IMR-90 (cell line): ENCODE measurements around the gene KLF13. TPM values are rescaled to one million over a fixed set of nuclear protein-coding genes. Genes with fewer than 3 reads are reported as not detected.

Experiments used
- ATAC-seq: fragments of 200-7000 bp; cut with Tn5 transposase; 2 replicates; pipeline ENCODE4 v1.9.1; 2020; ENCODE audit warnings: low read depth, mild to moderate bottlenecking, moderate library complexity
- BruUV-seq: library from RNA; stranded (reverse); fragments of 400-500 nt; replicated peaks from 2 replicates; lab custom pipeline; 2021; lab: Mats Ljungman, UMichigan
- CTCF ChIA-PET: fragments of 300-600 bp; formaldehyde crosslinking; extraction: SDS; loops from one replicate; lab custom pipeline; 2021; ENCODE audit warnings: antibody characterized with exemption; lab: Yijun Ruan, JAX
- POLR2A ChIA-PET: fragments of 300-600 bp; sonication (Branson Sonifier 250); formaldehyde crosslinking; loops from one replicate; lab custom pipeline; 2022; ENCODE audit warnings: antibody characterized with exemption; ENCODE audit not compliant: unreplicated experiment; lab: Charles Lee
- DNase-seq: peaks from one replicate; pipeline ENCODE4 v3.0.0; 2013
- H2AFZ ChIP-seq: replicated peaks from 2 replicates; pipeline ENCODE3; 2013; ENCODE audit warnings: low read length, mild to moderate bottlenecking; ENCODE audit not compliant: poor library complexity
- H2AK5ac ChIP-seq: 2 replicates; pipeline ENCODE4 v1.6.1; 2013; ENCODE audit warnings: low read depth, low read length, inconsistent platforms
- H2AK9ac ChIP-seq: replicated peaks from 2 replicates; pipeline ENCODE3; 2013; ENCODE audit warnings: mild to moderate bottlenecking, low read depth, low read length, moderate library complexity; ENCODE audit not compliant: poor library complexity
- H2BK120ac ChIP-seq: 2 replicates; pipeline ENCODE4 v1.6.1; 2013; ENCODE audit warnings: low read depth, low read length, inconsistent platforms
- H2BK15ac ChIP-seq: 3 replicates; pipeline ENCODE4 v1.6.1; 2013; ENCODE audit warnings: low read depth, low read length, inconsistent platforms
- H2BK20ac ChIP-seq: 2 replicates; pipeline ENCODE4 v1.6.1; 2013; ENCODE audit warnings: low read depth, mild to moderate bottlenecking, inconsistent platforms, low read length, moderate library complexity
- H2BK5ac ChIP-seq: 2 replicates; pipeline ENCODE4 v1.6.1; 2013; ENCODE audit warnings: mild to moderate bottlenecking, low read depth, low read length, inconsistent platforms; ENCODE audit not compliant: poor library complexity, severe bottlenecking
- H3K14ac ChIP-seq: replicated peaks from 2 replicates; pipeline ENCODE4 v1.6.1; 2013; ENCODE audit warnings: low read depth, low read length, inconsistent platforms
- H3K18ac ChIP-seq: 2 replicates; pipeline ENCODE4 v1.6.1; 2013; ENCODE audit warnings: low read depth, low read length, control low read depth
- H3K23ac ChIP-seq: 2 replicates; pipeline ENCODE4 v1.6.1; 2013; ENCODE audit warnings: low read depth, low read length, inconsistent platforms
- H3K27ac ChIP-seq: 2 replicates; pipeline ENCODE4 v1.5.1; 2013; ENCODE audit warnings: mild to moderate bottlenecking, control low read depth, low read length; ENCODE audit not compliant: insufficient read depth
- H3K27me3 ChIP-seq: 2 replicates; pipeline ENCODE4 v1.6.1; 2013; ENCODE audit warnings: low read length; ENCODE audit not compliant: control insufficient read depth, insufficient read depth
- H3K36me3 ChIP-seq: 2 replicates; pipeline ENCODE4 v1.6.1; 2013; ENCODE audit warnings: low read length, mixed read lengths; ENCODE audit not compliant: control insufficient read depth, insufficient read depth
- H3K4ac ChIP-seq: 2 replicates; pipeline ENCODE4 v1.6.1; 2013; ENCODE audit warnings: low read depth, low read length, inconsistent platforms
- H3K4me1 ChIP-seq: 2 replicates; pipeline ENCODE4 v1.6.1; 2013; ENCODE audit warnings: low read length, mixed read lengths; ENCODE audit not compliant: control insufficient read depth, insufficient read depth
- H3K4me2 ChIP-seq: 2 replicates; pipeline ENCODE4 v1.6.1; 2013; ENCODE audit warnings: low read depth, mild to moderate bottlenecking, control low read depth, low read length, moderate library complexity
- H3K4me3 ChIP-seq: 2 replicates; pipeline ENCODE4 v1.5.1; 2013; ENCODE audit warnings: low read depth, mild to moderate bottlenecking, control low read depth, low read length, moderate library complexity; ENCODE audit not compliant: insufficient read depth
- H3K56ac ChIP-seq: 2 replicates; pipeline ENCODE4 v1.6.1; 2013; ENCODE audit warnings: low read length, inconsistent platforms; ENCODE audit not compliant: insufficient read depth; ENCODE audit errors: extremely low read depth
- H3K79me1 ChIP-seq, 2 experiments: 2 replicates each; pipeline ENCODE4 v1.6.1; 2013; ENCODE audit warnings: low read length in 2 of 2, inconsistent platforms in 1 of 2, low read depth in 1 of 2
- H3K9ac ChIP-seq: 2 replicates; pipeline ENCODE4 v1.6.1; 2013; ENCODE audit warnings: low read depth, low read length, control low read depth
- H3K9me1 ChIP-seq: 2 replicates; pipeline ENCODE4 v1.6.1; 2013; ENCODE audit warnings: low read length, inconsistent platforms; ENCODE audit not compliant: insufficient read depth
- H3K9me3 ChIP-seq: 2 replicates; pipeline ENCODE4 v1.6.1; 2013; ENCODE audit warnings: low read length; ENCODE audit not compliant: control insufficient read depth, insufficient read depth
- H4K20me1 ChIP-seq: 2 replicates; pipeline ENCODE4 v1.6.1; 2013; ENCODE audit warnings: low read length, inconsistent platforms; ENCODE audit not compliant: insufficient read depth
- H4K5ac ChIP-seq: 2 replicates; pipeline ENCODE4 v1.6.1; 2013; ENCODE audit warnings: mild to moderate bottlenecking, low read depth, low read length, control low read depth
- H4K8ac ChIP-seq, 2 experiments: 2 replicates each; pipeline ENCODE4 v1.6.1; 2013; ENCODE audit warnings: low read depth in 2 of 2, low read length in 2 of 2, control low read depth in 1 of 2, inconsistent platforms in 1 of 2
- H4K91ac ChIP-seq: 2 replicates; pipeline ENCODE4 v1.6.1; 2013; ENCODE audit warnings: low read depth, low read length, inconsistent platforms; ENCODE audit not compliant: insufficient read depth
- CEBPB ChIP-seq: IDR thresholded peaks from 2 replicates; pipeline ENCODE4 v1.6.1; 2012; ENCODE audit warnings: low read depth, low read length, improper control_type of control experiment
- FOS ChIP-seq: fragments of 150-350 bp; IDR thresholded peaks from 2 replicates; pipeline ENCODE4 v1.6.1; 2016; ENCODE audit warnings: low read depth, low read length
- MAFK ChIP-seq: IDR thresholded peaks from 2 replicates; pipeline ENCODE4 v1.6.1; 2012; ENCODE audit warnings: low read depth, low read length, improper control_type of control experiment
- MAZ ChIP-seq: IDR thresholded peaks from 2 replicates; pipeline ENCODE4 v1.6.1; 2012; ENCODE audit warnings: low read depth, mild to moderate bottlenecking, low read length, improper control_type of control experiment, moderate library complexity, borderline replicate concordance
- NFE2L2 ChIP-seq: fragments of 150-350 bp; IDR thresholded peaks from 2 replicates; pipeline ENCODE4 v1.6.1; 2016; ENCODE audit warnings: low read depth, mild to moderate bottlenecking, low read length
- POLR2A ChIP-seq: IDR thresholded peaks from 2 replicates; pipeline ENCODE4 v1.6.1; 2012; ENCODE audit warnings: mild to moderate bottlenecking, low read depth, low read length
- RAD21 ChIP-seq: IDR thresholded peaks from 2 replicates; pipeline ENCODE4 v1.6.1; 2012; ENCODE audit warnings: low read length, improper control_type of control experiment
- RCOR1 ChIP-seq: IDR thresholded peaks from 2 replicates; pipeline ENCODE4 v1.6.1; 2012; ENCODE audit warnings: mild to moderate bottlenecking, low read length, improper control_type of control experiment; ENCODE audit not compliant: insufficient replicate concordance
- RFX5 ChIP-seq: IDR thresholded peaks from 2 replicates; pipeline ENCODE4 v1.8.0; 2012; ENCODE audit warnings: low read depth, mild to moderate bottlenecking, low read length, moderate library complexity
- SMC3 ChIP-seq: fragments of 150-350 bp; IDR thresholded peaks from 2 replicates; pipeline ENCODE4 v1.6.1; 2016; ENCODE audit warnings: low read depth, mild to moderate bottlenecking, antibody characterized with exemption, low read length, moderate library complexity
- dilution Hi-C: fragments of 300-500 bp; cut with HindIII; formaldehyde crosslinking; loops from one replicate; pipeline ENCODE4 v1.14.3; 2018; ENCODE audit warnings: low sequenced_read_pairs; ENCODE audit not compliant: unreplicated experiment
- in situ Hi-C: fragments of 300-500 bp; cut with MboI; formaldehyde crosslinking; loops from 3 replicates; pipeline ENCODE4 v1.14.3; 2019; ENCODE audit warnings: low sequenced_read_pairs, inconsistent platforms, mixed read lengths
- intact Hi-C: fragments of 100-400 bp; cut with micrococcal nuclease; formaldehyde crosslinking; loops from 2 replicates; pipeline ENCODE4 v1.10.0; 2022
- polyA plus RNA-seq, 3 experiments: library from polyadenylated mRNA; depleted of rRNA; stranded (reverse); fragments of >200 nt; gene quantifications; 2 replicates each; pipeline ENCODE4 v1.2.3, GENCODE V29; 2012; ENCODE audit warnings: low replicate concordance in 1 of 3
- total RNA-seq: library from RNA; depleted of rRNA; stranded (reverse); fragments of >200 nt; gene quantifications from 2 replicates; pipeline ENCODE4 v1.2.3, GENCODE V29; 2012
- TF ChIP-seq, protein P1 (sequence below): conservative IDR thresholded peaks from 2 replicates; pipeline ENCODE4 v1.5.1; 2012; ENCODE audit warnings: mild to moderate bottlenecking, low read depth, low read length, improper control_type of control experiment

Gene KLF13
- total and polyA plus RNA-seq, 2 of the 4 experiments (the other 2 are of a cell fraction) = 9.5 to 10.6 TPM

DNA sequence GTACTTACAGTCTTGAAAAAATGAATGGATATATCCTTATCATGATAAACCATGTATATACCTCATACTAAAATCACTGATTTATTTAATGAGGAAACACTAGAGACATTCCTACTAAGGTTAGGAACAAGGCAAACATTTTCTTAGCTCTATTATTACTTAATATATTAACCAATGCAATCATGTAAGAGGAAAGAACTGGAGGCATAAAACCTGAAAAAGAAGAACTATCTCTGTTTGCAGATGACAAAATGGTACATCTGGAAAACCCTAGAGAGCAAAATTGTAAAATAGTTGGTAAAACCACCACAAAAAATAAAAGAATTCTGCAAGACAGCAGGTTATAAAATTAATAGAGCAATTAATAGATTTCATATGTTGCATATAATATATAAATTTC, 81.2 kb downstream of the KLF13 start:
- ATAC-seq (no peak), DNase-seq (no peak)
- no peak overlapping the region for H2AK9ac ChIP-seq
- no peak overlapping the region for H3K18ac ChIP-seq
- H4K20me1 ChIP-seq = no peaks in the 10 kb centered on the region
- H2BK15ac ChIP-seq = no peak overlapping the region
- no peak overlapping the region for H2AK5ac ChIP-seq
- peaks cover 8% of the 10 kb centered on the region for H3K9me3 ChIP-seq
- H2AFZ ChIP-seq = no peak overlapping the region
- H3K9me1 ChIP-seq = 0 out of 2 replicates have a peak, but pooled peaks cover 7% of the 10 kb centered on the region
- H4K5ac ChIP-seq = no peak overlapping the region
- dilution Hi-C loops = no loop called here
- no peak overlapping the region for H3K27ac ChIP-seq
- ChIA-PET CTCF (no interaction called here), POLR2A (no interaction called here)
- H3K4ac ChIP-seq = no peak overlapping the region
- no peak overlapping the region for H3K4me3 ChIP-seq
- no peak overlapping the region for H3K14ac ChIP-seq
- no peak overlapping the region for H3K56ac ChIP-seq
- no peak overlapping the region for H3K9ac ChIP-seq
- no peak overlapping the region for H2BK120ac ChIP-seq
- TF ChIP-seq RFX5 = no peak
- no peak for TF ChIP-seq CEBPB
- no peak for TF ChIP-seq RAD21
- no peak for TF ChIP-seq MAZ
- TF ChIP-seq, protein P1, sequence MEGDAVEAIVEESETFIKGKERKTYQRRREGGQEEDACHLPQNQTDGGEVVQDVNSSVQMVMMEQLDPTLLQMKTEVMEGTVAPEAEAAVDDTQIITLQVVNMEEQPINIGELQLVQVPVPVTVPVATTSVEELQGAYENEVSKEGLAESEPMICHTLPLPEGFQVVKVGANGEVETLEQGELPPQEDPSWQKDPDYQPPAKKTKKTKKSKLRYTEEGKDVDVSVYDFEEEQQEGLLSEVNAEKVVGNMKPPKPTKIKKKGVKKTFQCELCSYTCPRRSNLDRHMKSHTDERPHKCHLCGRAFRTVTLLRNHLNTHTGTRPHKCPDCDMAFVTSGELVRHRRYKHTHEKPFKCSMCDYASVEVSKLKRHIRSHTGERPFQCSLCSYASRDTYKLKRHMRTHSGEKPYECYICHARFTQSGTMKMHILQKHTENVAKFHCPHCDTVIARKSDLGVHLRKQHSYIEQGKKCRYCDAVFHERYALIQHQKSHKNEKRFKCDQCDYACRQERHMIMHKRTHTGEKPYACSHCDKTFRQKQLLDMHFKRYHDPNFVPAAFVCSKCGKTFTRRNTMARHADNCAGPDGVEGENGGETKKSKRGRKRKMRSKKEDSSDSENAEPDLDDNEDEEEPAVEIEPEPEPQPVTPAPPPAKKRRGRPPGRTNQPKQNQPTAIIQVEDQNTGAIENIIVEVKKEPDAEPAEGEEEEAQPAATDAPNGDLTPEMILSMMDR = no peak
- no peak for TF ChIP-seq SMC3
- no peak for TF ChIP-seq FOS
- TF ChIP-seq POLR2A = no peak
- no peak for TF ChIP-seq NFE2L2
- no peak for TF ChIP-seq MAFK
- no peak for TF ChIP-seq RCOR1
- H4K91ac ChIP-seq = no peak overlapping the region
- intact Hi-C loops = no loop called here
- no TSS peak for BruUV-seq
- peaks cover 2% of the 10 kb centered on the region; the same call in 1 of the 2 replicates for H3K4me1 ChIP-seq
- no peaks in the 10 kb centered on the region for H3K36me3 ChIP-seq
- H3K23ac ChIP-seq = no peak overlapping the region
- no peaks in the 10 kb centered on the region for H3K27me3 ChIP-seq
- no peak overlapping the region for H2BK20ac ChIP-seq
- in situ Hi-C loops = no loop called here
- H3K4me2 ChIP-seq = no peak overlapping the region
- no peak overlapping the region for H4K8ac ChIP-seq
- no peak overlapping the region for H2BK5ac ChIP-seq
- H3K79me1 ChIP-seq = no peaks in the 10 kb centered on the region
